WTC11 (cell line): ENCODE results near the gene OR51M1. TPM values are rescaled to one million over a fixed set of nuclear protein-coding genes. Genes with fewer than 3 reads are reported as not detected.

Experiments used
- ATAC-seq: fragments of 200-7000 bp; cut with Tn5 transposase; 2 replicates; pipeline ENCODE4 v1.10.0; 2021; ENCODE audit warnings: mild to moderate bottlenecking, moderate library complexity
- CTCF ChIA-PET: fragments of 300-600 bp; sonication (Branson Sonifier 250); formaldehyde crosslinking; loops from one replicate; lab custom pipeline; 2021; ENCODE audit warnings: antibody characterized with exemption; lab: Charles Lee
- POLR2A ChIA-PET: fragments of 350-600 bp; sonication (Branson Sonifier 250); formaldehyde crosslinking; loops from one replicate; lab custom pipeline; 2021; ENCODE audit warnings: antibody characterized with exemption; lab: Charles Lee
- DNase-seq: peaks from one replicate; pipeline ENCODE4 v3.0.0; 2021; ENCODE audit warnings: low spot score
- H3K27ac Mint-ChIP-seq: 2 replicates; pipeline ENCODE4 v1.8.0; 2021; ENCODE audit warnings: mixed read lengths
- H3K27me3 Mint-ChIP-seq: 2 replicates; pipeline ENCODE4 v1.8.0; 2021; ENCODE audit warnings: low read depth, mild to moderate bottlenecking, moderate library complexity, mixed read lengths
- H3K36me3 Mint-ChIP-seq: 2 replicates; pipeline ENCODE4 v1.8.0; 2021; ENCODE audit warnings: mixed read lengths
- H3K4me1 Mint-ChIP-seq: 2 replicates; pipeline ENCODE4 v1.8.0; 2022; ENCODE audit warnings: mixed read lengths
- H3K4me3 Mint-ChIP-seq: 2 replicates; pipeline ENCODE4 v1.8.0; 2021; ENCODE audit warnings: mild to moderate bottlenecking, moderate library complexity, mixed read lengths
- H3K9me3 Mint-ChIP-seq: 2 replicates; pipeline ENCODE4 v1.8.0; 2021; ENCODE audit warnings: mixed read lengths
- AR ChIP-seq: fragments of 250-450 bp; sonication (Bioruptor Pico); IDR thresholded peaks from 2 replicates; pipeline ENCODE4 v1.9.0; 2021; ENCODE audit warnings: mild to moderate bottlenecking
- CDX4 ChIP-seq: fragments of 250-450 bp; sonication (Bioruptor Pico); IDR thresholded peaks from 2 replicates; pipeline ENCODE4 v1.9.0; 2021; ENCODE audit warnings: moderate library complexity, mild to moderate bottlenecking, inconsistent platforms, borderline replicate concordance
- CREM ChIP-seq: sonication (generic); formaldehyde crosslinking; IDR thresholded peaks from 2 replicates; pipeline ENCODE4 v1.8.1; 2022; ENCODE audit warnings: mild to moderate bottlenecking, missing genetic modification reagents, moderate library complexity
- E2F1 ChIP-seq: sonication (generic); formaldehyde crosslinking; IDR thresholded peaks from 2 replicates; pipeline ENCODE4 v1.8.0; 2022; ENCODE audit warnings: mild to moderate bottlenecking, missing genetic modification reagents
- ETV6 ChIP-seq: sonication (generic); formaldehyde crosslinking; IDR thresholded peaks from 2 replicates; pipeline ENCODE4 v1.8.1; 2022; ENCODE audit warnings: mild to moderate bottlenecking, missing genetic modification reagents
- FOXP1 ChIP-seq: sonication (generic); formaldehyde crosslinking; IDR thresholded peaks from 2 replicates; pipeline ENCODE4 v1.8.0; 2022; ENCODE audit warnings: missing genetic modification reagents, mild to moderate bottlenecking, moderate library complexity, borderline replicate concordance
- IRF1 ChIP-seq: sonication (generic); formaldehyde crosslinking; IDR thresholded peaks from 2 replicates; pipeline ENCODE4 v1.8.0; 2023; ENCODE audit warnings: missing genetic modification reagents
- IRF2 ChIP-seq: sonication (generic); formaldehyde crosslinking; IDR thresholded peaks from 2 replicates; pipeline ENCODE4 v1.8.0; 2022; ENCODE audit warnings: low read depth, missing genetic modification reagents, borderline replicate concordance
- JAZF1 ChIP-seq: fragments of 250-450 bp; sonication (Bioruptor Pico); IDR thresholded peaks from 2 replicates; pipeline ENCODE4 v1.9.0; 2021; ENCODE audit warnings: moderate library complexity, mild to moderate bottlenecking, inconsistent platforms
- JUN ChIP-seq: sonication (generic); formaldehyde crosslinking; IDR thresholded peaks from 2 replicates; pipeline ENCODE4 v1.8.0; 2023; ENCODE audit warnings: mild to moderate bottlenecking, missing genetic modification reagents
- NFATC4 ChIP-seq: fragments of 250-450 bp; sonication (Bioruptor Pico); IDR thresholded peaks from 2 replicates; pipeline ENCODE4 v1.9.0; 2021; ENCODE audit warnings: mild to moderate bottlenecking
- NR1H2 ChIP-seq: sonication (generic); formaldehyde crosslinking; IDR thresholded peaks from 2 replicates; pipeline ENCODE4 v1.9.0; 2021; ENCODE audit warnings: mild to moderate bottlenecking, moderate library complexity, missing genetic modification reagents
- NR2C2 ChIP-seq: sonication (generic); formaldehyde crosslinking; IDR thresholded peaks from 2 replicates; pipeline ENCODE4 v1.8.0; 2022; ENCODE audit warnings: mild to moderate bottlenecking, missing genetic modification reagents
- NR3C1 ChIP-seq: sonication (generic); formaldehyde crosslinking; conservative IDR thresholded peaks from 2 replicates; pipeline ENCODE4 v1.8.1; 2023; ENCODE audit warnings: low read depth, mild to moderate bottlenecking, missing genetic modification reagents
- OVOL2 ChIP-seq: fragments of 250-450 bp; sonication (Bioruptor Pico); IDR thresholded peaks from 2 replicates; pipeline ENCODE4 v1.9.0; 2021; ENCODE audit warnings: mild to moderate bottlenecking, borderline replicate concordance
- SMAD4 ChIP-seq: sonication (generic); formaldehyde crosslinking; IDR thresholded peaks from 2 replicates; pipeline ENCODE4 v1.8.0; 2022; ENCODE audit warnings: mild to moderate bottlenecking, missing genetic modification reagents
- ZMAT4 ChIP-seq: fragments of 250-450 bp; sonication (Bioruptor Pico); IDR thresholded peaks from 2 replicates; pipeline ENCODE4 v1.9.0; 2021; ENCODE audit warnings: mild to moderate bottlenecking
- ZNF121 ChIP-seq: sonication (generic); formaldehyde crosslinking; IDR thresholded peaks from 2 replicates; pipeline ENCODE4 v1.8.0; 2023; ENCODE audit warnings: missing genetic modification reagents
- ZNF232 ChIP-seq: sonication (generic); formaldehyde crosslinking; IDR thresholded peaks from 2 replicates; pipeline ENCODE4 v1.8.0; 2022; ENCODE audit warnings: mild to moderate bottlenecking, missing genetic modification reagents
- ZNF423 ChIP-seq: fragments of 250-450 bp; sonication (Bioruptor Pico); IDR thresholded peaks from 2 replicates; pipeline ENCODE4 v2.1.2; 2022; ENCODE audit warnings: mild to moderate bottlenecking, moderate library complexity
- ZNF671 ChIP-seq: fragments of 250-450 bp; sonication (Bioruptor Pico); IDR thresholded peaks from 2 replicates; pipeline ENCODE4 v1.8.0; 2021; ENCODE audit warnings: mild to moderate bottlenecking
- total RNA-seq: library from RNA; stranded (reverse); gene quantifications from 3 replicates; pipeline ENCODE4 v1.2.3, GENCODE V29; 2021
- TF ChIP-seq, protein P1 (sequence below): sonication (generic); formaldehyde crosslinking; IDR thresholded peaks from 2 replicates; pipeline ENCODE4 v1.8.0; 2023; ENCODE audit warnings: missing genetic modification reagents, mild to moderate bottlenecking, borderline replicate concordance
- TF ChIP-seq, protein P2 (sequence below): fragments of 250-450 bp; sonication (Bioruptor Pico); IDR thresholded peaks from 2 replicates; pipeline ENCODE4 v2.1.2; 2022; ENCODE audit warnings: mild to moderate bottlenecking, moderate library complexity
- TF ChIP-seq, protein P3 (sequence below): sonication (generic); formaldehyde crosslinking; IDR thresholded peaks from 2 replicates; pipeline ENCODE4 v1.8.0; 2022; ENCODE audit warnings: mild to moderate bottlenecking, missing genetic modification reagents

OR51M1 gene
- total RNA-seq, 1 experiment from 2014 or later = not detected

GRCh38 chr11:5423131-5423530, 39.5 kb downstream of the OR51M1 start:
- DNase-seq = no peak
- CTCF ChIA-PET = no interaction called here
- H3K4me1 Mint-ChIP-seq = no peaks in the 10 kb centered on the region
- H3K27me3 Mint-ChIP-seq = no peaks in the 10 kb centered on the region
- POLR2A ChIA-PET = no interaction called here
- no peaks in the 10 kb centered on the region for H3K36me3 Mint-ChIP-seq
- no peak for ATAC-seq
- H3K9me3 Mint-ChIP-seq = peaks cover 21% of the 10 kb centered on the region
- H3K27ac Mint-ChIP-seq = no peak overlapping the region
- TF ChIP-seq CDX4 (CRISPR knock-in tag) = no peak
- TF ChIP-seq FOXP1 = no peak
- no peak for TF ChIP-seq ZNF232 (CRISPR knock-in tag)
- TF ChIP-seq, protein P1, sequence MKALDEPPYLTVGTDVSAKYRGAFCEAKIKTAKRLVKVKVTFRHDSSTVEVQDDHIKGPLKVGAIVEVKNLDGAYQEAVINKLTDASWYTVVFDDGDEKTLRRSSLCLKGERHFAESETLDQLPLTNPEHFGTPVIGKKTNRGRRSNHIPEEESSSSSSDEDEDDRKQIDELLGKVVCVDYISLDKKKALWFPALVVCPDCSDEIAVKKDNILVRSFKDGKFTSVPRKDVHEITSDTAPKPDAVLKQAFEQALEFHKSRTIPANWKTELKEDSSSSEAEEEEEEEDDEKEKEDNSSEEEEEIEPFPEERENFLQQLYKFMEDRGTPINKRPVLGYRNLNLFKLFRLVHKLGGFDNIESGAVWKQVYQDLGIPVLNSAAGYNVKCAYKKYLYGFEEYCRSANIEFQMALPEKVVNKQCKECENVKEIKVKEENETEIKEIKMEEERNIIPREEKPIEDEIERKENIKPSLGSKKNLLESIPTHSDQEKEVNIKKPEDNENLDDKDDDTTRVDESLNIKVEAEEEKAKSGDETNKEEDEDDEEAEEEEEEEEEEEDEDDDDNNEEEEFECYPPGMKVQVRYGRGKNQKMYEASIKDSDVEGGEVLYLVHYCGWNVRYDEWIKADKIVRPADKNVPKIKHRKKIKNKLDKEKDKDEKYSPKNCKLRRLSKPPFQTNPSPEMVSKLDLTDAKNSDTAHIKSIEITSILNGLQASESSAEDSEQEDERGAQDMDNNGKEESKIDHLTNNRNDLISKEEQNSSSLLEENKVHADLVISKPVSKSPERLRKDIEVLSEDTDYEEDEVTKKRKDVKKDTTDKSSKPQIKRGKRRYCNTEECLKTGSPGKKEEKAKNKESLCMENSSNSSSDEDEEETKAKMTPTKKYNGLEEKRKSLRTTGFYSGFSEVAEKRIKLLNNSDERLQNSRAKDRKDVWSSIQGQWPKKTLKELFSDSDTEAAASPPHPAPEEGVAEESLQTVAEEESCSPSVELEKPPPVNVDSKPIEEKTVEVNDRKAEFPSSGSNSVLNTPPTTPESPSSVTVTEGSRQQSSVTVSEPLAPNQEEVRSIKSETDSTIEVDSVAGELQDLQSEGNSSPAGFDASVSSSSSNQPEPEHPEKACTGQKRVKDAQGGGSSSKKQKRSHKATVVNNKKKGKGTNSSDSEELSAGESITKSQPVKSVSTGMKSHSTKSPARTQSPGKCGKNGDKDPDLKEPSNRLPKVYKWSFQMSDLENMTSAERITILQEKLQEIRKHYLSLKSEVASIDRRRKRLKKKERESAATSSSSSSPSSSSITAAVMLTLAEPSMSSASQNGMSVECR (CRISPR knock-in tag) = no peak
- no peak for TF ChIP-seq ZNF423 (CRISPR knock-in tag)
- TF ChIP-seq ETV6 (CRISPR knock-in tag) = no peak
- no peak for TF ChIP-seq OVOL2 (CRISPR knock-in tag)
- TF ChIP-seq, protein P2, sequence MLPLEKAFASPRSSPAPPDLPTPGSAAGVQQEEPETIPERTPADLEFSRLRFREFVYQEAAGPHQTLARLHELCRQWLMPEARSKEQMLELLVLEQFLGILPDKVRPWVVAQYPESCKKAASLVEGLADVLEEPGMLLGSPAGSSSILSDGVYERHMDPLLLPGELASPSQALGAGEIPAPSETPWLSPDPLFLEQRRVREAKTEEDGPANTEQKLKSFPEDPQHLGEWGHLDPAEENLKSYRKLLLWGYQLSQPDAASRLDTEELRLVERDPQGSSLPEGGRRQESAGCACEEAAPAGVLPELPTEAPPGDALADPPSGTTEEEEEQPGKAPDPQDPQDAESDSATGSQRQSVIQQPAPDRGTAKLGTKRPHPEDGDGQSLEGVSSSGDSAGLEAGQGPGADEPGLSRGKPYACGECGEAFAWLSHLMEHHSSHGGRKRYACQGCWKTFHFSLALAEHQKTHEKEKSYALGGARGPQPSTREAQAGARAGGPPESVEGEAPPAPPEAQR (CRISPR knock-in tag) = no peak
- no peak for TF ChIP-seq E2F1
- no peak for TF ChIP-seq ZMAT4
- TF ChIP-seq SMAD4 (CRISPR knock-in tag) = no peak
- no peak for TF ChIP-seq NR2C2 (CRISPR knock-in tag)
- TF ChIP-seq, all 79 proteins: peak for 0
- no peak overlapping the region for H3K4me3 Mint-ChIP-seq

- H3K9me3 Mint-ChIP-seq = peaks cover 5% of the 10 kb centered on the region
- DNase-seq (no peak), ATAC-seq (no peak)
- ChIA-PET CTCF (no interaction called here), POLR2A (no interaction called here)
- H3K36me3 Mint-ChIP-seq = no peaks in the 10 kb centered on the region
- no peak within 1 kb of the TSS for H3K4me3 Mint-ChIP-seq
- 0 out of 2 replicates have a peak within 1 kb of the TSS, but pooled peaks have one; percentile 15 for H3K27ac Mint-ChIP-seq
- peaks cover 6% of the 10 kb centered on the region for H3K27me3 Mint-ChIP-seq
- H3K4me1 Mint-ChIP-seq = no peaks in the 10 kb centered on the region
- TF ChIP-seq ZNF671 (CRISPR knock-in tag) (no peak), IRF1 (no peak), ZNF121 (CRISPR knock-in tag) (no peak), NR3C1 (no peak), IRF2 (CRISPR knock-in tag) (no peak), JUN (CRISPR knock-in tag) (no peak), NFATC4 (CRISPR knock-in tag) (no peak), NR1H2 (CRISPR knock-in tag) (no peak), CREM (CRISPR knock-in tag) (no peak), JAZF1 (CRISPR knock-in tag) (no peak), AR (CRISPR knock-in tag) (no peak)
- TF ChIP-seq, protein P3, sequence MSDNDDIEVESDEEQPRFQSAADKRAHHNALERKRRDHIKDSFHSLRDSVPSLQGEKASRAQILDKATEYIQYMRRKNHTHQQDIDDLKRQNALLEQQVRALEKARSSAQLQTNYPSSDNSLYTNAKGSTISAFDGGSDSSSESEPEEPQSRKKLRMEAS (CRISPR knock-in tag) = no peak
- TF ChIP-seq, protein P2 (CRISPR knock-in tag) = no peak
These were observed 57.8 kb downstream of the OR51M1 start, which contains the start of gene OR51I1 for GRCh38 chr11:5441414-5441813. Gene OR51I1, minus strand, starts transcription at chr11:5441514. Its CDS starts 0 bp downstream, at chr11:5441514.
